Nephron (organoid): ENCODE data around the gene SLC39A3.

Source experiments
- H3K27ac Mint-ChIP-seq, 3 experiments: 2 replicates each; pipeline ENCODE4 v1.8.0; 2020; ENCODE audit warnings: mixed read lengths in 3 of 3, mild to moderate bottlenecking in 2 of 3, moderate library complexity in 1 of 3
- H3K27me3 Mint-ChIP-seq: 2 replicates; pipeline ENCODE4 v1.8.0; 2021; ENCODE audit warnings: low read depth, mild to moderate bottlenecking, moderate library complexity, mixed read lengths
- H3K36me3 Mint-ChIP-seq: 2 replicates; pipeline ENCODE4 v1.8.0; 2020; ENCODE audit warnings: low read depth, mixed read lengths
- H3K4me1 Mint-ChIP-seq: 2 replicates; pipeline ENCODE4 v1.8.0; 2020; ENCODE audit warnings: mixed read lengths
- H3K4me3 Mint-ChIP-seq, 3 experiments: 2 replicates each; pipeline ENCODE4 v1.8.0; 2020; ENCODE audit warnings: mild to moderate bottlenecking in 3 of 3, mixed read lengths in 3 of 3, moderate library complexity in 2 of 3
- H3K9me3 Mint-ChIP-seq: 2 replicates; pipeline ENCODE4 v1.8.0; 2020; ENCODE audit warnings: mixed read lengths
- TF ChIP-seq, protein P1 (sequence below), 3 experiments: fragments of 200-600 bp; sonication (generic); IDR thresholded peaks; one replicate each; pipeline ENCODE4 v1.5.0; 2021; ENCODE audit warnings: antibody characterized with exemption in 3 of 3; ENCODE audit not compliant: unreplicated experiment in 3 of 3

The SLC39A3 gene

DNA sequence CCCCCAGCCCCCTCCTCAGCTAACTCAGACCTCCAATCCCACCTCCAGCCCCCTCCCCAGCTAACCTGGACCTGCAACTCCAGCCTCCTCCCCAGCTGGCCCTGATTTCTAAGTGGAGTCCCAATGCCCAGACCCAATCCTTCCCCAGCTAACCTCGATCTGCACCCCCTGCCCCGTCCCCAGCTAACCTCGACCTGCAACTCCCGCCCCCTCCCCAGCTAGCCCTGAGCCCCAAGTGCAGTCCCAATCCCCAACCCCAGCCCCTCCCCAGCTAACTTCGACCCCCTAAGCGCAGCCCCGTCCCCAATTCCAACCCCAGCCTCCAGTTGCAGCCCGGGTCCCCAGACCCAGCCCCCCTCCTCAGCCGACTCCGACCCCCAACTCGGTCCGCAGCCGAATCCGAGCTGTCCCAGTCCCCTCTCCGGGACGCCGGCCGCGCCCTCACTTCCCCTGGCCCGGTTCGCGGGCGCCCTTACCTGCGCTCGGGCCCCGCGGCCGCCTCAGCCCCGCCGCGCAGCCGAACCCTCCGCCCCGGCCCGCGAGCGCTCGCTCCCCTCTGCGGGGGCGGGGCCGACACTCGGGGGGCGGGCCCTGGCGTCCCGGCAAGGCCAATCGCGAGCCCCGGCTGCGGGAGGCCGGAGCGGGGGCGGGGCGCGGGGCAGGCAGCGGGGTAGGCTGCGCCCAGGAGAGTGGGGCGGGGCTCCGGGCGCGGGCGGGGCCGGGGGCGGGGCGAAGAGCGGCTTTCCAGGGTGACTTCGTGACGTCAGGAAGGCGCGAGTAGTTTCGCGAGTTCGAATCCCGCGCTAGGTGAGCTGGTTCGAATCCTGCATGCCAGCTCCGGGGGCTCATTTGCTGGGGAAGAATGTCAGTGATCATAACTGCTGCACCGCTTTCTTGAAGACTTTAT, 37.4 kb downstream of the SLC39A3 start, which contains the start of gene GNG7:
GNG7 (minus strand) TSS at position 525 of the 907 bp plus-strand sequence. CDS start 182,006 bp downstream, outside the sequence.
- Mint-ChIP-seq H3K9me3 (no peaks in the 10 kb centered on the region), H3K4me3 (peak within 1 kb of the TSS; percentile 78 to 92 (median 84)), H3K4me1 (no peaks in the 10 kb centered on the region), H3K36me3 (no peaks in the 10 kb centered on the region), H3K27me3 (peaks cover 66% of the 10 kb centered on the region), H3K27ac (no peak within 1 kb of the TSS)
- TF ChIP-seq, protein P1, sequence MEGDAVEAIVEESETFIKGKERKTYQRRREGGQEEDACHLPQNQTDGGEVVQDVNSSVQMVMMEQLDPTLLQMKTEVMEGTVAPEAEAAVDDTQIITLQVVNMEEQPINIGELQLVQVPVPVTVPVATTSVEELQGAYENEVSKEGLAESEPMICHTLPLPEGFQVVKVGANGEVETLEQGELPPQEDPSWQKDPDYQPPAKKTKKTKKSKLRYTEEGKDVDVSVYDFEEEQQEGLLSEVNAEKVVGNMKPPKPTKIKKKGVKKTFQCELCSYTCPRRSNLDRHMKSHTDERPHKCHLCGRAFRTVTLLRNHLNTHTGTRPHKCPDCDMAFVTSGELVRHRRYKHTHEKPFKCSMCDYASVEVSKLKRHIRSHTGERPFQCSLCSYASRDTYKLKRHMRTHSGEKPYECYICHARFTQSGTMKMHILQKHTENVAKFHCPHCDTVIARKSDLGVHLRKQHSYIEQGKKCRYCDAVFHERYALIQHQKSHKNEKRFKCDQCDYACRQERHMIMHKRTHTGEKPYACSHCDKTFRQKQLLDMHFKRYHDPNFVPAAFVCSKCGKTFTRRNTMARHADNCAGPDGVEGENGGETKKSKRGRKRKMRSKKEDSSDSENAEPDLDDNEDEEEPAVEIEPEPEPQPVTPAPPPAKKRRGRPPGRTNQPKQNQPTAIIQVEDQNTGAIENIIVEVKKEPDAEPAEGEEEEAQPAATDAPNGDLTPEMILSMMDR (IDR thresholded peaks at IDR 0.05; ENCODE audit: unreplicated experiment in 3 of 3): no peak

DNA sequence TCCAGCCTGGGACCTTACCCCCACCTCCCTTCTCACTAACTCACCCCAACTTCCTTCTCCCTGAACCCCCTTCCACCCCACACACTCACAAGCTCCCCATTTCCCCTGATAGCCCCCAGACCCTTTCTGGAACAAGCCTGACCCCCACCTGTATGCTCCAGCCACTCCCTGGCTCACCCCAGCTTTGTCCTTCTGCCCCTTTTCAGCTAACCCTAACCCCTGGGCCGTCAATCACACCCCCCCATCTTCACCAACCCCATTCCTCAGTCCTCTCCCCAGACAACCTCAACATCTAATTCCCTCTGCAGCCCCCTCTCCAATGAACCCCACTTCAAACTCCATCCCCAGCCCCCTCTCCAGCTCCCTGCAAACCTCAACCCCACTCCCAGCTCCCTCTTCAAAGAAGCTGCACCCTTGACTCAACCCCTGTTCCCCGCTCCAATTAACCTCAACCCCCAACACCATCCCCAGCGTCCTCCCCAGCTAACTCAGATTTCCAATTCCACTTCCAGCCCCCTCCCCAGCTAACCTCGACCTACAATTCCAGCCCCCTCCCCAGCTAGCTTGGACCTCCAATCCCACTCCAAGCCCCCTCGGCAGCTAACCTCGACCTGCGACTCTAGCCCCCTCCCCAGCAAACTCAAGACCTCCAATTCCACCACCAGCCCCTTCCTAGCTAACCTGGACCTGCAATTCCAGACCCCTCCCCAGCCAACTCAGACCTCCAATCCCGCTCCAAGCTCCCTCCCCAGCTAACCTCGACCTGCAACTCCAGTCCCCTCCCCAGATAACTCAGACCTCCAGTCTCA, 38.3 kb downstream of the SLC39A3 start:
- TF ChIP-seq, protein P1 (IDR thresholded peaks at IDR 0.05; ENCODE audit: unreplicated experiment in 3 of 3): no peak
- Mint-ChIP-seq H3K27ac (no peak overlapping the region), H3K36me3 (no peaks in the 10 kb centered on the region), H3K9me3 (no peaks in the 10 kb centered on the region), H3K27me3 (peaks cover 67% of the 10 kb centered on the region), H3K4me1 (no peaks in the 10 kb centered on the region), H3K4me3 (peak overlapping the region; percentile 54 to 92 (median 84))

DNA sequence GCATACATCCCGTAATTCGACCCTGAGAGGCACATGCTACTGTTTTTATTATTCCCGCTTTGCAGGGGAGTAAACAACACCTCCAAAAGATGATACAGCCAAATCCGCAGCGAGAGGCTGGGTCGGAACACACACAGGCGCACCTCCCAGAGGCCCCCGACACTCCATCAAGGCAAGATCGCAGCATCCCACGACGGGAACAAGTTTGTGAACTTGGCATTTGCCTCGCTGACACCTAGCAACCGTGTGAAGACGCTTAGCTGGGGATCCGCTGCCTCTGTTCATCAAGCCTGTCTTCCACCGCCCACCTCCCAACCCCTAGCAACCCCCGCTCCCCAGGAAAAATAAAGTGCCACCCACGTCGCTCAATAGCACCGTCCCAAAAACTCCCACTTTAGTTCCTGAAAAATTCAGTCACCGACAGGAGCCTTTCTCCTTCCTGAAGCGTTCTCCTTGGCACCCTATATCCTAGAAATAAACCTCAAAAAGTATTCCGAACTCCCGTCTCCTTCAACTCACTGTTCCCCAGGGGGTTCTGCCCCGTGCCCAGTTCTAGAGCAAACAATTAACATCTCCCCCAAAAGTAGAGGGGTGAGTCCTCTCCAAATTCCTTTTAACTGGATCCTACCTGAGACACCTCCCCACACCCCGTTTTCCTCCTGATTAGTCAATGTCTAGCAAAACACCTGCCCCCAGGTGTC, 39.0 kb downstream of the SLC39A3 start:
- Mint-ChIP-seq H3K9me3 (no peaks in the 10 kb centered on the region), H3K4me1 (no peaks in the 10 kb centered on the region), H3K36me3 (no peaks in the 10 kb centered on the region)

DNA sequence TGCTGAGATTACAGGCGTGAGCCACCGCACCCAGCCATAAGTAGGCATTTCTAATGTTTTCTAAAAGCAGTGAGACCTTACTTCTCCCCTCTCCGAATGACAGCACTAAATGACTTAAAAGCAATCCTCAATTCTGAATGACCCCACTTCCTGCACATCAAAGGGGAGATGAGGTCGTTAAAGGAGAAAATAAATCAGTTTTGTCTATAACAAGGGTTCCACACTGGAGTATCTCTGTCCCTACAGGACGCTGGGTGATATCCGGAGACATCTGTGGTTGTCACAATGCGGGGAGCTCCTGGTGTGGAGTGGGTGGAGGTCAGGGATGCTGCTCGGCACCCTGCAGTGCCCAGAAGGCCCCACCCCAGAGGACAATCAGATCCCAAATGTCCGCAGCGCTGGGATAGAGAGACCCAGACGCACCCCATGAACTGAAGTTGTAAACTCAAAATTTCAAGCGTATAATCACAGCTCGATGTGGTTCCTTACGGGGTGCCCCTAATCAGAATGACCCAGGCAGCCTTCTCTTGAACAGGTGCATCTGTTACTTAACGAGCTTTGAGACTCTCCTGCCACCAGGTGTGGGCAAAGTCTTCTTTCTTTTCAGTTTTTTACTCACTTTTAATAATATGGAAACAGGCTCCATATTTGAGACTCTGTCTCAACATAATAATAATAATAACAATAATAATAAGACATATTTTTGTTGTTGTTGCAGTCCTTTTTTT, 40.2 kb downstream of the SLC39A3 start:
- no peaks in the 10 kb centered on the region for H3K36me3 Mint-ChIP-seq
- H3K9me3 Mint-ChIP-seq: no peaks in the 10 kb centered on the region
- H3K4me3 Mint-ChIP-seq: no peak overlapping the region
- TF ChIP-seq, protein P1 (IDR thresholded peaks at IDR 0.05; ENCODE audit: unreplicated experiment in 3 of 3): no peak
- no peak overlapping the region for H3K27ac Mint-ChIP-seq
- peaks cover 63% of the 10 kb centered on the region for H3K27me3 Mint-ChIP-seq
- no peaks in the 10 kb centered on the region for H3K4me1 Mint-ChIP-seq

More for the DNA sequence above, 39.0 kb downstream of the SLC39A3 start:
- Mint-ChIP-seq H3K4me3 (peak overlapping the region; percentile 54 to 92 (median 84)), H3K27me3 (peaks cover 65% of the 10 kb centered on the region), H3K27ac (no peak overlapping the region)
- TF ChIP-seq, protein P1 (IDR thresholded peaks at IDR 0.05; ENCODE audit: unreplicated experiment in 3 of 3): no peak

DNA sequence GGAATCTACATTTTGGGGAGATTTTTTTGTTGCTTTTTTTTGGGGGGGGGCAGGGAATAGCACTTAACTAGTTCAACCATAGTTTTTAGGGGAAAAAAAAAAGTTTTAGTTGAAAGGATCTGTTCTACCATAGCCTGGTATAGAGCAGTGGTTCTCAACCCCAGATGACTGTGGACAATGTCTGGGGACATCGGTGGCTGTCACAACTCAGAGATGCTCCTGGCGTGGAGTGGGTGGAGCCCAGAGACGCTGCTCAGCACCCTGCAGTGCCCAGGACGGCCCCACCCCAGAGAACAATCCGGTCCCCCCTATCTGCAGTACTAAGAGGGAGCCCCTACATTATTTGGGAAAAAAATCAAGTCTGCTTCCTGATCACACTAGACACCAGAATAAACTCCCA, 45.6 kb downstream of the SLC39A3 start:
- Mint-ChIP-seq H3K9me3 (no peaks in the 10 kb centered on the region), H3K4me3 (no peak overlapping the region), H3K27ac (no peak overlapping the region), H3K4me1 (no peaks in the 10 kb centered on the region), H3K27me3 (peaks cover 28% of the 10 kb centered on the region), H3K36me3 (no peaks in the 10 kb centered on the region)
- TF ChIP-seq, protein P1 (IDR thresholded peaks at IDR 0.05; ENCODE audit: unreplicated experiment in 3 of 3): no peak
